Effector memory CD8-positive, alpha-beta T cell (primary cell): ENCODE measurements around the gene NFATC1.

ENCODE experiments used
- ATAC-seq: fragments of 150-1000 bp; cut with Tn5 transposase; replicated peaks from 2 replicates; pipeline ENCODE4 v1.10.0; 2021; ENCODE audit warnings: mild to moderate bottlenecking, moderate library complexity
- DNase-seq, 3 experiments: peaks; one replicate each; pipeline ENCODE4 v3.0.0; 2021
- H3K27ac Mint-ChIP-seq, 2 donors: one replicate each; pipeline ENCODE4 v1.8.0; 2022; ENCODE audit warnings: mild to moderate bottlenecking in 2 of 2, mixed read lengths in 2 of 2, moderate library complexity in 2 of 2
- H3K27me3 Mint-ChIP-seq, 2 donors: one replicate each; pipeline ENCODE4 v1.8.0; 2022; ENCODE audit warnings: mixed read lengths in 2 of 2
- H3K36me3 Mint-ChIP-seq: one replicate; pipeline ENCODE4 v1.8.0; 2022; ENCODE audit warnings: mild to moderate bottlenecking, moderate library complexity, mixed read lengths; ENCODE audit not compliant: insufficient read depth
- H3K4me1 Mint-ChIP-seq, 2 donors: one replicate each; pipeline ENCODE4 v1.8.0; 2022; ENCODE audit warnings: low read depth in 2 of 2, mixed read lengths in 2 of 2
- H3K4me3 Mint-ChIP-seq, 2 donors: one replicate each; pipeline ENCODE4 v1.8.0; 2022; ENCODE audit warnings: mild to moderate bottlenecking in 2 of 2, mixed read lengths in 2 of 2, moderate library complexity in 2 of 2
- H3K9me3 Mint-ChIP-seq, 2 donors: one replicate each; pipeline ENCODE4 v1.8.0; 2022; ENCODE audit warnings: mixed read lengths in 2 of 2

NFATC1 gene

DNA sequence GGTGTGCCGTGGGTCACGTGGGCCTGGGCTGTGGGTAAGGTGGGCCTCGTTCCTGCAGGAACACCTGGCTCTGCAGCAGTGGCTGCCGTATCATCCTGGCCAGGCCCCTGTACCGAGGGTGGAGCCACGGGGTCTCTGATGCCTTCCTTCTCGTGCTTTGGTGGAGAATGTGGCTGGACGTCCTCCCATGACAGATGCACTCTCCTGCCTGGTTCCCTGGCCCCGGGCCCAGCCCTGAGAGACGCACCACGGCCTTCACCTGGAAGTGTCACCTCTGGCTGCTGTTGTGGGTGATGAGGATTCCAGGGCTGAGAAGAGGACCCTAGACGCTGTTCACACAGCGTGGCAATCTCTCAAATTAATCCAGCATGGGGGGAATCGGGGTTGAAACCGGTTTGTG is 49.5 kb downstream of the NFATC1 start:
- H3K27me3 Mint-ChIP-seq, result no peaks in the 10 kb centered on the region
- peaks cover 34% of the 10 kb centered on the region for H3K36me3 Mint-ChIP-seq
- no peak overlapping the region for H3K4me3 Mint-ChIP-seq
- DNase-seq (no peak), ATAC-seq (no peak)
- peaks cover 9 to 16% of the 10 kb centered on the region in 2 donors for H3K4me1 Mint-ChIP-seq
- H3K27ac Mint-ChIP-seq, result peak overlapping the region in 1 of 2 donors; percentile 53
- no peaks in the 10 kb centered on the region for H3K9me3 Mint-ChIP-seq

DNA sequence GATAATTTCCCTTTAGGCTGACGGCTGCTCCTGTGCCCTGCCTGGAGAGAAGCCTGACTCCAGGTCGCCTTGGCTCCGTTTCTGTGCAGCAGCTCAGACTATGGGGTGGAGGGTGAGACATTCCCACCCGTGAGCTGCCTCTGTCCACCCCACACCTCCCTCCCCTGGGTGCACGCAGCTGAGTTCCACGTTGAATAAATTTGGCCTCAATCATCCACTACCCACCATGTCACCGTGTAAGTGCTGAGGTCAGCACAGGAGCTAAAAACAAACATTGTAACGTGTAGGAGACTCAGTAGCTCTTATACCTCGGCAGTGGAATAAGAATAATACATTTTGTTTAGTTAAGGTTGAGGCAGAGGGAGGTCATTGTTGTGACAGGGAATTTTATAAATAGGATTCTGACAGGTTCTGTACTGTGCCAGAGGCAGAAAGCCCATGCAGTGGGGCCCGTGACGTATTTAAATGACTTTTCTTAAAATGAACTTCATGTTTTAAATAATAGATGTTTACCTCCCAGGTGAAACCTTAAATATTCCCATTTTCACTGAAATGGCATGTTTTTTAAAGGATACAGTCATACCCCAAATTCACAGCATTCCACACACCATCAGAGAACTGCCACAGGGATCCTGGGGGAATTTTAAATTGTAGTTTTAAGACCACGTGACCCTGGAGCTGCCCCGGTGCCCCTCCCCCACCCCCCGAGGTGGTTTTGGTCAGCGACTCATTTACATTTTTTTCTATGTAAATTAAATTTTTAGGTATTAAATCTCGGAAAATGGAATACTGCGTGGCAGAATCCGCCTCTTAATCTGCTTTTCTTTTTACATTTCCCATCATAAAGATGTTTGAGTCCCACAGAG is 50.2 kb downstream of the NFATC1 start:
- Mint-ChIP-seq H3K4me3 (no peak overlapping the region), H3K9me3 (no peaks in the 10 kb centered on the region), H3K36me3 (peaks cover 32% of the 10 kb centered on the region), H3K27ac (no peak overlapping the region), H3K4me1 (peaks cover 9 to 16% of the 10 kb centered on the region in 2 donors), H3K27me3 (no peaks in the 10 kb centered on the region)
- ATAC-seq (no peak), DNase-seq (no peak)

DNA sequence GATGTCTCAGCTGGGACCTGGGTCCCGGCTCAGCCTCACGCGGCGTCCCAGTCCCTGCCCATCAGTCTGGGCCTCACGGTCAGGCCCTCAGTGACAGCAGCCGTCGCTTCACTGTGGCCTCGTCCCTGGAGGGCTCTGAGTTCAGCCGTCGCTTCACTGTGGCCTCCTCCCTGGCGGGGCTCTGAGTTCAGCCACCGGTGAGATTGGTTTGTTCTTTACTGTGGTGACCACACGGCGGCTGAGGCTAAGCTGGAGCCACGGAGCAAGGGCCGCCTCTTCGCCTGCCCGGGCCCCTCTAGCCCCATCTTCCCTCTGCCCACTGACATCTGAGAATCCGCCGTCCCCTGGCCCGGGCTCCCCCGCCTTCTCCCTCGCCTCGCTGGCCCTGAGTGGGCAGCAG is 51.2 kb downstream of the NFATC1 start:
- no peak overlapping the region for H3K4me3 Mint-ChIP-seq
- DNase-seq, result no peak
- no peak overlapping the region for H3K27ac Mint-ChIP-seq
- H3K9me3 Mint-ChIP-seq, result no peaks in the 10 kb centered on the region
- peaks cover 4 to 12% of the 10 kb centered on the region in 2 donors for H3K4me1 Mint-ChIP-seq
- no peak for ATAC-seq
- no peaks in the 10 kb centered on the region for H3K27me3 Mint-ChIP-seq
- H3K36me3 Mint-ChIP-seq, result peaks cover 32% of the 10 kb centered on the region

DNA sequence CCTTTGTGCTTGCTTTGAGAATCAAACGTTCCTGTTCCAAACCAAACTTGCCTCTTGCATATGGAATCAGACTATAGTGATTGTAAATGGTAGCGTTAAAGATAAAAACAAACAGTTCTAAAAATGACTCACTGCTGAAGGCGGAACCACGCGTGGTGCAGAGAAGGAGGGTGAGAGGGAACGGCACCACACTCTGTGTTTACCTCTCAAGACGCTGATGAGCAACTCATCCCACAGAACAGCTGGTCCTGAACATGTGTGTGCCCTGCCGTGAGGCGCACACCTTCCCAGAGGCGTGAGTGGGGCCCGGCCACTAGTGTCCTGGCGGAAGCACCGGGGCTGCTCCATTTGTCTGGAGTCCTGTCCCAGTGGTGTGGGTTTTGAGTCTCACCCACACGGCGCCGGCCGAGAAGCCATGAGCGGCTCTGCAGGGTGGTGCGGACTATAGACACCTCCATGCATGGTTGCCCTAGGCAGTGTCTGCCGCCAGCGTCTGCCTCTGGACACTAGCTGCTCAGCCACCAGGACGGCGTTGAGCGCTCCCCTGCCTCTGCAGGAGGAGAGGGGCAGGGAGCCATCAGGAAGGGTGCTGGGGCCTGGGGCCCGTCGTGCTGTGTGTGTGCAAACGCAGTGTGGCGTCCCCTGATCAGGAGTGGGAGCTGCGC is 52.1 kb downstream of the NFATC1 start:
- no peaks in the 10 kb centered on the region for H3K27me3 Mint-ChIP-seq
- no peaks in the 10 kb centered on the region for H3K9me3 Mint-ChIP-seq
- no peak for ATAC-seq
- H3K36me3 Mint-ChIP-seq, result peaks cover 30% of the 10 kb centered on the region
- no peak overlapping the region for H3K27ac Mint-ChIP-seq
- peaks cover 4 to 12% of the 10 kb centered on the region in 2 donors for H3K4me1 Mint-ChIP-seq
- no peak overlapping the region for H3K4me3 Mint-ChIP-seq
- DNase-seq, result no peak

DNA sequence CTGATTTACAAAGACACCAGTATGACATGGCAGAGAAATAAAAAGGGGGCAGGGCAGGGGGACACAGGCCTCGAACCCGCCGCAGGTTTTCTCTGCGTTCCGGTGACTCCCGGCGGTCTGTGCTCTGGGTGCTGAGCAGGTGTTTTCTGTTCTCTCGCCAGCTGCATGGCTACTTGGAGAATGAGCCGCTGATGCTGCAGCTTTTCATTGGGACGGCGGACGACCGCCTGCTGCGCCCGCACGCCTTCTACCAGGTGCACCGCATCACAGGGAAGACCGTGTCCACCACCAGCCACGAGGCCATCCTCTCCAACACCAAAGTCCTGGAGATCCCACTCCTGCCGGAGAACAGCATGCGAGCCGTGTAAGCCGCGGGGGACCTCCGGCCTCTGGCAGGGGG is 52.9 kb downstream of the NFATC1 start:
- Mint-ChIP-seq H3K4me3 (no peak overlapping the region), H3K4me1 (peaks cover 4 to 11% of the 10 kb centered on the region in 2 donors), H3K9me3 (no peaks in the 10 kb centered on the region), H3K36me3 (peaks cover 34% of the 10 kb centered on the region), H3K27me3 (no peaks in the 10 kb centered on the region), H3K27ac (no peak overlapping the region)
- ATAC-seq (no peak), DNase-seq (no peak)

DNA sequence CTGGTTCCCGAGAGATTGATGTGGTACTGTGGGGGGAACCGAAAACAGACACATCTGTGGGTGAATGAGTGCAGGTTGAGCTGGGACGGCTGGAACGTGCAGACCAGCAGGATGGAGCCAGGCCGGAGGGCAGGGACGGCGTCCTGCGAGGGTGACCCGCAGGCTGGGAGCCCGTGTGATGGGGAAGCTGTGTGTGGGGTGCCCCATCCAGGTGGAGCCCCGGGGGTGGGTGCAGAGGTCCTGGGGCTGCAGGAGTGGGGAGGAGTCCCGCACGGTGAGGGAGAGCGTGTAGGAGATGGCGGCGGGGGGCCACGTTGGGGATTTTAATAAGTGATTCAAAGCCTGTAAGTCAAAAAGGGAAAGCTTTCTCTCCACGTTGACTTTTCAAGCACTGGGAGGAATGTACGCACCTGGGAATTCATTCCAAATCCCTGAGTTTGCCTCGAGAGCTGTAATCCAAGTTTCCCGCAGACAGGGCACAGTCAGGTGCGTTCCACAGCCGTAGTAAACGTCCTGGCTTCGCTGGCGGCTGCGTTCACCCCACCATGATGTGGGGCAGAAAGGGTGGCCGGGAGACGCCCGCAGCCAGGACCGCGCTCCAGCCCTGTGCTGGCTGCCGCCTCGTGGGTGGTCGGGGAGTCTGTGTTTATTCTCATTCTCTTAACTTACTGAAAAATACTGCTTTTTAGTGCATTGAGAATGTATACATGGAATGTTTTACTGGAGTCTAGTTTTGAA is 54.0 kb downstream of the NFATC1 start:
- H3K27me3 Mint-ChIP-seq, result no peaks in the 10 kb centered on the region
- H3K27ac Mint-ChIP-seq, result peak overlapping the region; percentile 23 to 60
- DNase-seq (no peak), ATAC-seq (no peak)
- H3K4me3 Mint-ChIP-seq, result no peak overlapping the region
- peaks cover 41% of the 10 kb centered on the region for H3K36me3 Mint-ChIP-seq
- H3K4me1 Mint-ChIP-seq, result peaks cover 4 to 9% of the 10 kb centered on the region in 2 donors
- H3K9me3 Mint-ChIP-seq, result no peaks in the 10 kb centered on the region

DNA sequence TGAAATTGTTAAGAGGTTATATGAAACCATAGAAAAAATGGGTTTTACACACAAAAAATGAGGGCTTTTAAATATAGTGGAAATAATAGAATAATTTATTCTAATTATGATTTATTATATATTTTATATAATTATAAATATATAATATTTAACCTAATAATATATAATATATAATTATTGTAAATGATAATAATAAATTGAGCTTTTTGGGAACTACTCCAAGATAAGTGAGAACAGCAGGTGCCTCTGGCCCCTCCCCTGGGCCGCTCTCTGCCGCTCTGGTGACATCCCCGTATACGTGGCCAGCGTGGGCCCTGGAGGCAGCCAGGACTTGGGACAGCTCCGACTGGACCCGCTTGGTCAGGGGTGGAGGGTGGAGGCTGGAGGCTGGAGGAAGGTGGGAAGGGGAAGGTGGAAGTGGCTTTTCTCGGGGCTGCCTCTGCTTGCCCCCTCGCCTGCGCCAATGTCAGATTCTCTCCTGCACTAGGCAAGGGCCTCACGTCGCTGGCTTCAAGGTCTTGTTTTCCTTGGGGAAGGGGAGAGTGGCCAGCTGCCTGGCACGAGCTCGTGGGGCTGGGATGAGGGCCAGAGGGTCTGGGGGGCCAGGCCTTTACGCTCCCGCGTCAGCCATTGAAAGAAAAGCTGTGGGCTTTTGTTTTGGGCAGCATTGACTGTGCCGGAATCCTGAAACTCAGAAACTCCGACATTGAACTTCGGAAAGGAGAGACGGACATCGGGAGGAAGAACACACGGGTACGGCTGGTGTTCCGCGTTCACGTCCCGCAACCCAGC is 54.8 kb downstream of the NFATC1 start:
- Mint-ChIP-seq H3K27ac (no peak overlapping the region), H3K36me3 (peaks cover 37% of the 10 kb centered on the region), H3K27me3 (no peaks in the 10 kb centered on the region), H3K9me3 (no peaks in the 10 kb centered on the region), H3K4me3 (no peak overlapping the region), H3K4me1 (peaks cover 0 to 5% of the 10 kb centered on the region in 2 donors)
- ATAC-seq (no peak), DNase-seq (no peak)

DNA sequence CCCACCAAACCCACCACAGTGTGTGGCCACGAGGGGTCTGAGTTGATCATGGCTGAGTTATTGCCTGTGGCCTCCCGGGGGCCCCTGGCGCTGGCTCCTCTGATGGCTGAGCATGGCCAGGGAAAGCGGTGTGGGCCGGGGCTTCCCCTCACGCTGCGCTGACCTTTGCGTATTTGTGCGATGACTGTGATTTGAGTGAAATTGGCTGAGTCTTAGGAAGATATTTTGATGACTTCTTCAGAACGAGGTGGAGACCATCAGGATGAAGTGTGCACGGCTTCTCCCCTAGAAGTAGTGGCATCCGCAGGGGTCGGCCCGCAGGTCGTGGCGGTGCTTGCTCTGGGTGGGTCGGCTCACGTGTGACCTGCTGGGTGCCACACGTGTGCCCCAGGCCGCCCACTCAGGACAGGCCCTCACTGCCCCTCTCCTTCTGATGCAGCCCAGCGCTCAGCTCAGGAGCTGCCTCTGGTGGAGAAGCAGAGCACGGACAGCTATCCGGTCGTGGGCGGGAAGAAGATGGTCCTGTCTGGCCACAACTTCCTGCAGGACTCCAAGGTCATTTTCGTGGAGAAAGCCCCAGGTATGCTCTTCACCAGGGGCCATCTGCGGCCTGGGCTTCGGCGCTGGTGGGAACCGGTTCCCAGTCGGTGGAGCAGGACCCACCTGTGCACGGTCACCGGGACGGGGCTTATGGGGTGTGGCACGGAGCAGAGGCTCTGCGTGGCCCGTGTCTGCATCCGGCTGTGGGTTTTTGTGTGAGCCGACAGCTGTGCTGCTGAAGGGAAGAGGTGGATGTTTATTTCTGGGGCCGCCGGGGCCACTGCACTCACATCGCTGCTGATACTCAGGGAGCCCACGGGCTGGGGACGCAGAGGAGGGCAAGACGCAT is 55.8 kb downstream of the NFATC1 start:
- DNase-seq (no peak), ATAC-seq (no peak)
- peaks cover 0 to 5% of the 10 kb centered on the region in 2 donors for H3K4me1 Mint-ChIP-seq
- peaks cover 38% of the 10 kb centered on the region for H3K36me3 Mint-ChIP-seq
- H3K27me3 Mint-ChIP-seq, result no peaks in the 10 kb centered on the region
- peak overlapping the region in 1 of 2 donors; percentile 76 for H3K27ac Mint-ChIP-seq
- no peak overlapping the region for H3K4me3 Mint-ChIP-seq
- no peaks in the 10 kb centered on the region for H3K9me3 Mint-ChIP-seq

DNA sequence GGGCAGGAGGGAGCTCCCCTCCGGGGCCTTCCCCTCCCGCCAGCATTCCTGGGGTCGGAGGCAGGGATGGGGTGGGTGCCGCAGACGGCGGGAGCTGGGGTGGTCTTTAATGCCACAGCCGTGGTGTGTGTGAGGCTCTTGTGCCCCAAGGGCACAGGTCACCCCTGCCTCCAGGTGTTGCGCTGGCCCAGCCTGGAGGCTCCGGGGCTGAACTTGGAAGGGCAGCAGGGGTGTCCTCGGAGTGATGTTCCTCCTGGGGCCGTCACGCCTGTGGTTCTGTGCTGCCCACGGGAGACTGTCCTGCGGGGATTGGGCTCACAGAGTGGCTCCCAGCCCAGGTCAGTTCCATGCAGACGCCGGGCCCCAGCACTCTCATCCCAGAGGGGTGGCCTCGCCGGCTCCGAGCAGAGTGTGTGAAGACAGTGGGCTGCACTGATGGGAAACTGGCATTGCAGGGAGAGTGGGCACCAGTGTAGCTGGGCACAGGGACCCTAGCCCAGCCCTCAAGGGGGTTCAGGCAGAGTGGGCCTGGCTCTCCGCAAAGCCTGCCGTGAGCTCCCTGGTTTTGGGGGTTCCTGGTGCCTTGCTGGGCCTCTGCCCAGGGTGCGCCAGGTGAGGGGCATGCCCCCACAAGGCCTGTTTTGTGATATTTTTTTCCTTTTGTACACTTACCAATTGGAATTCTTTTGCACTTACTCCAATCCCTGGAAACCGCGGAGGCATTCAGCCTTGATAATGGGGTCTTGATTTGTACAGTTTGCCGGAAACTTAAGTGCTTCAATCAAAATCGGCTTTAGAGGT is 56.7 kb downstream of the NFATC1 start:
- Mint-ChIP-seq H3K4me3 (no peak overlapping the region), H3K4me1 (peaks cover 0 to 5% of the 10 kb centered on the region in 2 donors), H3K36me3 (peaks cover 44% of the 10 kb centered on the region), H3K9me3 (no peaks in the 10 kb centered on the region), H3K27ac (peak overlapping the region in 1 of 2 donors; percentile 76), H3K27me3 (no peaks in the 10 kb centered on the region)
- DNase-seq (no peak), ATAC-seq (no peak)

DNA sequence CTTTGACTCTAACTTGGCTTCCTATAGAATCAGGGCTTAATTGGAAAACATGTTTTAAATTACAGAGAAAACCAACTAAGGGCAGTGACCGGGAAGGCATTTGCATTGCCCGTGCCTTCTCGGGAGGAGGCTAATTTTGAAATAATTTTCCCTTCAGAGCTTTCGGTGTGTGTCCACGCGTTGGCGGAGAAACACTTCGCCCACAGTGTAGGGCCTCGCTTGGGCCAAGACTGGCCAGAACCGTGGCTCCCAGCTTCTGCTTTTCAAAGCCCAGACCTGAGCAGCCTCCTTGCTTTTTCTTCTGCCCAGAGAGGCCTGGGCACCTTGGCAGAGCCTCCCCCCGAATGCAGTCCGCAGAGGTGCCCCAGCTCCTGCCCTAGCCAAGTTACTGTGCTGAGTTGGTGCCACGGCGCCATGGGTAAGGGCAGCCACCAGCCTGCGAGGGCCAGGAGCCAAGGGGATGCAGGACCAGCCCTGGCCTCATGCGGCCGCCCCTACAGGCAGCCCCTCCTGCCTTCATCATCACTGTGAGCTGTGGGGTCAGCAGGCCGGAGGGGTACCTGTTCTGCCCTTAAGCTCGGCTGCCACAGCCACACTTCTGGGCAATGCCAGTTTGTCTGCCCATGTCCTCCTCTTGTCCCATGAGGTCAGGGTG is 57.4 kb downstream of the NFATC1 start:
- H3K4me3 Mint-ChIP-seq, result no peak overlapping the region
- H3K4me1 Mint-ChIP-seq, result no peaks in the 10 kb centered on the region
- H3K27me3 Mint-ChIP-seq, result no peaks in the 10 kb centered on the region
- no peaks in the 10 kb centered on the region for H3K9me3 Mint-ChIP-seq
- H3K27ac Mint-ChIP-seq, result no peak overlapping the region
- ATAC-seq (no peak), DNase-seq (no peak)
- H3K36me3 Mint-ChIP-seq, result peaks cover 40% of the 10 kb centered on the region
